Peyer's patch (tissue), 4 donors: ENCODE data around the gene DYNLT4.
"Not testable (repeated sequence)": the region's sequence is repeated elsewhere in the genome, so short reads cannot be mapped to it uniquely, and the experiment has no call there.

ENCODE experiments used
- POLR2A ChIP-seq, 2 donors: fragments of 450-650 bp; IDR thresholded peaks; one replicate each; pipeline ENCODE4 v1.5.1; 2017; ENCODE audit warnings: antibody characterized with exemption in 2 of 2, mild to moderate bottlenecking in 2 of 2, moderate library complexity in 2 of 2
- TF ChIP-seq, protein P1 (sequence below), 6 experiments: fragments of 450-650 bp in 4 of 6; fragments of 200-600 bp in 2 of 6; sonication (generic) in 1 of 6; IDR thresholded peaks; one replicate each; pipeline ENCODE4 v1.5.1; 2017 to 2019; ENCODE audit warnings: antibody characterized with exemption in 6 of 6, mild to moderate bottlenecking in 3 of 6, moderate library complexity in 1 of 6

DNA sequence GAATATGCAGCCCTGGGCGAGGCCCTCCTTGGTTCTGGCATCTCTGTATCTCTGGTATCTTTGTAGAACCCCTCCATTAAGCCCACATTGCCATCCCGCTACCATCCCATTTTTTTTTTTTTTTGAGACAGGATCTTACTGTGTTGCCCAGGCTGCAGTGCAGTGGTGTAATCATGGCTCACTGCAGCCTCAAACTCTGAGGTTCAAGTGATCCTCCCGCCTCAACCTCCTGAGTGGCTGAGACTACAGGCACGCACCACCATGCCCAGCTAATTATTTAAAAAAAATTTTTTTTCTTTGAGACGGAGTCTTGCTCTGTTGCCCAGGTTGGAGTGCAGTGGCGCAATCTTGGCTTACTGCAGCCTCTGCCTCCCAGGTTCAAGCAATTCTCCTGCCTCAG is 17.2 kb upstream of the DYNLT4 start:
- TF ChIP-seq, protein P1, sequence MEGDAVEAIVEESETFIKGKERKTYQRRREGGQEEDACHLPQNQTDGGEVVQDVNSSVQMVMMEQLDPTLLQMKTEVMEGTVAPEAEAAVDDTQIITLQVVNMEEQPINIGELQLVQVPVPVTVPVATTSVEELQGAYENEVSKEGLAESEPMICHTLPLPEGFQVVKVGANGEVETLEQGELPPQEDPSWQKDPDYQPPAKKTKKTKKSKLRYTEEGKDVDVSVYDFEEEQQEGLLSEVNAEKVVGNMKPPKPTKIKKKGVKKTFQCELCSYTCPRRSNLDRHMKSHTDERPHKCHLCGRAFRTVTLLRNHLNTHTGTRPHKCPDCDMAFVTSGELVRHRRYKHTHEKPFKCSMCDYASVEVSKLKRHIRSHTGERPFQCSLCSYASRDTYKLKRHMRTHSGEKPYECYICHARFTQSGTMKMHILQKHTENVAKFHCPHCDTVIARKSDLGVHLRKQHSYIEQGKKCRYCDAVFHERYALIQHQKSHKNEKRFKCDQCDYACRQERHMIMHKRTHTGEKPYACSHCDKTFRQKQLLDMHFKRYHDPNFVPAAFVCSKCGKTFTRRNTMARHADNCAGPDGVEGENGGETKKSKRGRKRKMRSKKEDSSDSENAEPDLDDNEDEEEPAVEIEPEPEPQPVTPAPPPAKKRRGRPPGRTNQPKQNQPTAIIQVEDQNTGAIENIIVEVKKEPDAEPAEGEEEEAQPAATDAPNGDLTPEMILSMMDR (IDR thresholded peaks at IDR 0.05) = not testable (repeated sequence)
- TF ChIP-seq POLR2A (IDR thresholded peaks at IDR 0.05) = not testable (repeated sequence)
